MM.1S (cell line): Measurements from ENCODE around the gene NCEH1.

Experiments
- EZH2 ChIP-seq: fragments of 300-600 bp; sonication (generic); optimal IDR thresholded peaks from 2 replicates; pipeline ENCODE3; 2017; ENCODE audit warnings: low read depth, mild to moderate bottlenecking, antibody characterized with exemption, low read length, mixed read lengths
- EZH2phosphoT487 ChIP-seq: fragments of 300-600 bp; sonication (generic); IDR thresholded peaks from 2 replicates; pipeline ENCODE4 v1.6.1; 2018; ENCODE audit warnings: antibody characterized with exemption, low read length
- TF ChIP-seq, protein P1 (sequence below): fragments of 300-600 bp; sonication (generic); IDR thresholded peaks from 2 replicates; pipeline ENCODE4 v1.5.1; 2016; ENCODE audit warnings: antibody characterized with exemption, low read length, mixed read lengths

DNA sequence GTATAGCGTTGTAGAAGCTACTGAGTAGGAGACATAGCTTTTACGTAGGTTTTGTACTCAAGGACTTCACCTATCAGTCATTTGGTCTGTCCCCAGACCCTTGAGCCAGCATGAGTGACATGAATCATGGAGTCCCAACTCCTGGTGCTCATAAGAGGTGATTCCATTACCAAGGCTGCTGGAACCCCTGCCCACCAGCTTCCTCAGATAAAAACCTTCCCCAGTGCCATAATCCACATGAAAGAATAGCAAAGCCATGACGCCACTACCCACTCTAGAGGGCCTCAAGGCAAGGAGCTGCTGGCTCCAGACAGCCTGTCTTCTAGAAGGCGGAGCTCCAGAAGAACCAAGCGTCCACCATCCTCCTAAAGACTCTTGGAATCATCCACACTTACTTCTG lies 69.6 kb downstream of the NCEH1 start:
- TF ChIP-seq, protein P1, sequence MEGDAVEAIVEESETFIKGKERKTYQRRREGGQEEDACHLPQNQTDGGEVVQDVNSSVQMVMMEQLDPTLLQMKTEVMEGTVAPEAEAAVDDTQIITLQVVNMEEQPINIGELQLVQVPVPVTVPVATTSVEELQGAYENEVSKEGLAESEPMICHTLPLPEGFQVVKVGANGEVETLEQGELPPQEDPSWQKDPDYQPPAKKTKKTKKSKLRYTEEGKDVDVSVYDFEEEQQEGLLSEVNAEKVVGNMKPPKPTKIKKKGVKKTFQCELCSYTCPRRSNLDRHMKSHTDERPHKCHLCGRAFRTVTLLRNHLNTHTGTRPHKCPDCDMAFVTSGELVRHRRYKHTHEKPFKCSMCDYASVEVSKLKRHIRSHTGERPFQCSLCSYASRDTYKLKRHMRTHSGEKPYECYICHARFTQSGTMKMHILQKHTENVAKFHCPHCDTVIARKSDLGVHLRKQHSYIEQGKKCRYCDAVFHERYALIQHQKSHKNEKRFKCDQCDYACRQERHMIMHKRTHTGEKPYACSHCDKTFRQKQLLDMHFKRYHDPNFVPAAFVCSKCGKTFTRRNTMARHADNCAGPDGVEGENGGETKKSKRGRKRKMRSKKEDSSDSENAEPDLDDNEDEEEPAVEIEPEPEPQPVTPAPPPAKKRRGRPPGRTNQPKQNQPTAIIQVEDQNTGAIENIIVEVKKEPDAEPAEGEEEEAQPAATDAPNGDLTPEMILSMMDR, result no peak
- TF ChIP-seq EZH2, result no peak
- no peak for TF ChIP-seq EZH2phosphoT487
